B cell (primary cell): ENCODE data around the gene PCDHGB5.

Experiments
- CTCF ChIP-seq: fragments of 200-600 bp; IDR thresholded peaks from one replicate; pipeline ENCODE4 v1.8.0; 2022; ENCODE audit warnings: antibody characterized with exemption, mild to moderate bottlenecking
- EZH2 ChIP-seq: IDR thresholded peaks from 2 replicates; pipeline ENCODE4 v1.6.1; 2012; ENCODE audit warnings: borderline replicate concordance, low read depth, mild to moderate bottlenecking, moderate library complexity, low read length; ENCODE audit not compliant: insufficient read depth, poor library complexity, severe bottlenecking

GRCh38 chr5:141403387-141403786, 5.6 kb downstream of the PCDHGB5 start:
- no peak for TF ChIP-seq CTCF
- TF ChIP-seq EZH2: no peak
